GM18951 (cell line): ENCODE measurements around the gene TMUB2.
A peak's percentile ranks its signal among the peaks of the same experiment; 100 is the strongest.

Source experiments
- POLR2A ChIP-seq: IDR thresholded peaks from 4 replicates; pipeline ENCODE4 v1.6.1; 2011; ENCODE audit warnings: mild to moderate bottlenecking; ENCODE audit not compliant: insufficient read length, insufficient read depth; ENCODE audit errors: extremely low read depth
- in situ Hi-C: fragments of 300-500 bp; cut with MboI; formaldehyde crosslinking; loops from one replicate; pipeline ENCODE4 v1.12.0; 2022; ENCODE audit warnings: low sequenced_read_pairs, mixed read lengths, inconsistent platforms; ENCODE audit not compliant: unreplicated experiment

TMUB2 gene

DNA sequence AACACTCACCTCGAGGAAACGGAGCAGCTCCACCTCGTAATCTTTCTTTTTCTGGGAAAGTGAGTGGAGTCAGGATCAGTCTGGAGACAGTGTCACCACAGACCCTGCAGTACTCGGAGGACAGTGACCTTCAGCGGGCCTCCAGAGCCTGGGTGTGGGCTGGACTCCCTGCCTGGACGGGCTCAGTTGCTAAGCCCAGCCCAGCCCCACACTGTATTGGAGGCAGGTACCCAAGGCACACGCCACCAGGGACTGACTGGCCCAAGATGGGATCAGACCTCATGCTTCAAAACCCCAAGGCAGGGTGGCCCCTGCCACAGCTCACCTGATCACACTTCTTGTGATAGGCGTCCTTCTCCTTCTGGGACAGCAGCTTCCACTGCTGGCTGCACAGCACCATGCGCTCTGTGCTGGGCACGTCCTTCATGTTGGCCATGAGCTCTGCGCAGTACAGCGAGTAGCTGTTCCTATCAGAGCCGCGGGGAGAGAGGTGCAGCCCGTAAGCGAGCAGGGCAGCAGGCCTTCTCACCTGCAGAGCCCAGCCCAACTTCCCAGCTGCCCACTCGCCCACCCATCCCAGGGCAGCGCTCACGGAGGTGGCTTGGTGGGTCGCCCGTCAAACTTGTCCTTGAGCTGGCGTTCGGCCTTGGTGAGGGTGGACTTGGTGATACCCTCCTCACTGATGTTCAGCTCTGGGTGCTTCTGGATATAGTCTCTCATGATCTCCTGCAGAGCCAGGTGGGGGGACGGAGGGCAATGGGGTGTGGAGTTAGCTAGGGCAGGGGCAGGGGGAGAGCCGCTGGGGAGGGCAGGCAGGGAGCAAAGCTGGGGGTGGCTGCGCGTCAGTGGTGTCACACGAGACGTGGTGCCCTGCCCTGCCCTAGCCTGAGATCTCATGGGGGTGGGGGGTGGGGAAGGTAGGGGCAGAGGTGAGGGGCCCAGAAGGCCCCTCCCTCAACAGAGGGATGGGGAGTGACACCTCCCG lies 24.8 kb downstream of the TMUB2 start:
- in situ Hi-C loops = loop anchor here (25.0 kb wide), 1 partner anchor 301 kb away; the partner anchor contains the start of gene GPATCH8
- no peak for TF ChIP-seq POLR2A

GRCh38 chr17:44212507-44213402 lies 26.0 kb downstream of the TMUB2 start:
- in situ Hi-C loops = loop anchor here (25.0 kb wide), 1 partner anchor 300 kb away; the partner anchor contains the start of gene GPATCH8
- peak; percentile 4 for TF ChIP-seq POLR2A

- in situ Hi-C loops = loop anchor here (25.0 kb wide), 1 partner anchor 299 kb away; the partner anchor contains the start of gene GPATCH8
- TF ChIP-seq POLR2A = peak; percentile 8
These were observed 26.8 kb downstream of the TMUB2 start for GRCh38 chr17:44213403-44214229.

DNA sequence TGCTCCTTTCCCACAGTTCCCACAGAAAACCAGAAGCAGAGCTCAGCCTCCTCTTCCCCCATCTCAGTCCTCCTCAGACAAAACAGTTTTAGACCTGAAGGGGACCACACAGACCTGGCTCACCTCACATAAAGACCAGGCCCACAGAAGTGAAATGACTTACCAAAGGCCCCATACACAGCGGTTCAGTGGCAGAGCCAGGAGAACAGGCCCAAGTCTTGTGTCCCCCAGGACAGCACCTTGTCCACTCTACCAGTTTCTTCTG lies 27.4 kb downstream of the TMUB2 start:
- in situ Hi-C loops = loop anchor here (25.0 kb wide), 1 partner anchor 298 kb away; the partner anchor contains the start of gene GPATCH8
- TF ChIP-seq POLR2A = no peak

DNA sequence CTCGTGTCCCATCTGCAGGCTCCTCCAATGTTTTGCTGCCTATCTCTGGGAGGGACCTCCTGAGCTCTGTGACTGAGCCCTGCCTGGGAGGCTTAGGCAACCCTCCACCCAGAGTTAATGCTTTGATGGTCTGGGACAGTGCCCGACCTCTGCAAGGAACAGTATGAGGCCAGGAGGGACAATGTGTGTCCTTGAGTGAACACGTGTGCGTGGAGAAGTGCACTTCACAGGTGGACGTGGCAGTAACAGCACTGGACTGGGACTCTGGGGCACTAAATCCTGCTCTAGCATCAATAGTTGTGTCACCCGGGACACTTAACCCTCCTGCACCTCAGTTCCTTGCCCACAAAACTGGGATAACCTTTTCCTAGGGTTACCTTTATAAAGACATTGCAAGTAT lies 28.1 kb downstream of the TMUB2 start:
- no peak for TF ChIP-seq POLR2A
- in situ Hi-C loops = loop anchor here (25.0 kb wide), 1 partner anchor 297 kb away; the partner anchor contains the start of gene GPATCH8

DNA sequence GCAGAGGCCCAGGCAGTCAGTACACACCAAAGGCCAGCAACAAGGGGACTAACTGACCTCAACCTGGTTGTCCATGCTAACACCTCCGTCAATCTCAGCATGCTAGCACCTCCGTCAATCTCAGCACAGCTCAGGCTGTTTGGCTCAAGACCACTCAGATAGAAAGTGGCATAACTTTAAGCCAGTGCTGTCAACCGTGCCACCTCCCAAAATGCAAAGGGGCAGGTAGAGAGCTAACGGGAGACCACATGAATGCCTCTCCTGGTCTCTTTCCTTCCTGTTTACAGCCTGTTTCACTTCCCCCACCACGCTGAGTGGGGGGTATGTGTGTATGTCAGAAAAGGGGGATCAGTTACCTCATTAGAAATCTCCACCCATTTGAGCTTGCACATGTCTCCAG lies 29.4 kb downstream of the TMUB2 start:
- no peak for TF ChIP-seq POLR2A
- in situ Hi-C loops = loop anchor here (25.0 kb wide), 1 partner anchor 296 kb away; the partner anchor contains the start of gene GPATCH8

DNA sequence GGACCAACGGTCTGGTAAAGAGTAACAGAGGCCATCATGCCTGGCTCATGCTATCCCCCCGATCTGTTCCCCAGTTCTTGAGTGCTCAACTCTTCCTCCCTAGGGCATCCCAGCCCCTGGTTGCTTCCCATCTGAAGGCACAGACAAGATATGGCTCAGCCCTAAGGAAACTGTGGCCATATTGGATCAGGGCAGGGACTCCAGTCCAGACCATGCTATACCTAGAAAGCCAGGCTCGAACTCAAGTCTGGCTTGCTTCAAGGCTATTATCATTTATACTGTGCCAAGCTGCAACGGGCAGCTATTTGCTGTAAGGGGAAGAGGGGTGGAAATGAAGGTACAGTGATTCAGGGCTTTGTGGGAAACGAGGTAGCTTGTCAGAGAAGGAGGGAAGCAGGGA lies 29.9 kb downstream of the TMUB2 start:
- in situ Hi-C loops = loop anchor here (25.0 kb wide), 1 partner anchor 296 kb away; the partner anchor contains the start of gene GPATCH8
- TF ChIP-seq POLR2A = no peak

GRCh38 chr17:44217738-44218343 lies 31.1 kb downstream of the TMUB2 start:
- in situ Hi-C loops = loop anchor here (25.0 kb wide), 1 partner anchor 294 kb away; the partner anchor contains the start of gene GPATCH8
- TF ChIP-seq POLR2A = no peak

- peak; percentile 54 for TF ChIP-seq POLR2A
- in situ Hi-C loops = loop anchor here (25.0 kb wide), 1 partner anchor 294 kb away; the partner anchor contains the start of gene GPATCH8
These were observed 31.8 kb downstream of the TMUB2 start for GRCh38 chr17:44218344-44219107.

DNA sequence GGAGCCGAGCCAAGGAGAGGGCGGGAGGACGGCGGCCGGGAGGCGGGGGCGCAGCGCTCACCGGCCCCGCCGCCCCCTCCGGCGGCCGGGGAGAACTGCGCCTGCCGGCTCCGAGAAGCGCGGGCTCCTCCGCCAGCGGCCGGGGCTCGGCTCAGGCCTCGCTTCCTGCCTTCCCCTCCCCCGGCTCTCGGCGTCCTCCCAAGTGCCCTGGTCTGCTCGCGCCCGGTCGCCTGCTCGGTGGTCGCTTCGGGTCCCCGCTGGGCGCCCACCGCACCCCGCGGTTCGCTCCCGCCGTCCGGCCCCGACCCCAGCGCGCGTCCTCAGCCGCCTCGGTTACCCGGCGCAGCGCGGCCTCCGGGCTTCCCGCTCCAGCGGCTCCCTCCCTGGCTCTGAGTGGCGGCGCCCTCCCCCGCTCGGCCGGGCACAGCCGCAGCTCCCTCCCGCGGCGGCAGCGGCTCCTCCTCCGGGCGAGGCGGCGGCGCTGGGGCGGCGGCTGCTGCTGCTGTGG lies 32.4 kb downstream of the TMUB2 start:
- in situ Hi-C loops = loop anchor here (25.0 kb wide), 1 partner anchor 293 kb away; the partner anchor contains the start of gene GPATCH8
- TF ChIP-seq POLR2A = peak; percentile 50
